Sigmoid colon (tissue), 7 donors: ENCODE data around the gene PLEKHA6. TPM values are rescaled to one million over a fixed set of nuclear protein-coding genes. Genes with fewer than 3 reads are reported as not detected.
A peak's percentile ranks its signal among the peaks of the same experiment; 100 is the strongest.
"Not testable (repeated sequence)": the region's sequence is repeated elsewhere in the genome, so short reads cannot be mapped to it uniquely, and the experiment has no call there.

ENCODE experiments used
- DNase-seq: peaks from one replicate; pipeline ENCODE4 v3.0.0-alpha.2; 2019
- H3K27ac ChIP-seq, 4 donors: fragments of 200-600 bp; sonication (generic); one replicate each; pipeline ENCODE4 v1.5.1; 2016 to 2019; ENCODE audit warnings: mild to moderate bottlenecking in 1 of 4
- H3K27me3 ChIP-seq, 3 donors: fragments of 200-600 bp; sonication (generic); one replicate each; pipeline ENCODE4 v1.5.1; 2019; ENCODE audit warnings: mild to moderate bottlenecking in 1 of 3
- H3K36me3 ChIP-seq, 4 donors: fragments of 200-600 bp; sonication (generic); one replicate each; pipeline ENCODE4 v1.5.1; 2016 to 2019
- H3K4me1 ChIP-seq, 4 donors: fragments of 200-600 bp; sonication (generic); one replicate each; pipeline ENCODE4 v1.5.1; 2017 to 2019
- H3K4me3 ChIP-seq, 4 donors: fragments of 200-600 bp; sonication (generic); one replicate each; pipeline ENCODE4 v1.5.1; 2017 to 2019; ENCODE audit warnings: mild to moderate bottlenecking in 2 of 4, moderate library complexity in 1 of 4
- H3K9me3 ChIP-seq, 4 donors: fragments of 200-600 bp in 3 of 4; sonication (generic) in 3 of 4; one replicate each; pipeline versions ENCODE4 v1.5.1 to v1.6.1; 2013 to 2019
- CTCF ChIP-seq, 4 experiments: fragments of 450-650 bp in 3 of 4; fragments of 200-600 bp in 1 of 4; IDR thresholded peaks; one replicate each; pipeline ENCODE4 v1.5.1; 2016 to 2019; ENCODE audit warnings: antibody characterized with exemption in 4 of 4, mild to moderate bottlenecking in 3 of 4, moderate library complexity in 2 of 4
- EP300 ChIP-seq, 4 donors: sonication (generic); formaldehyde crosslinking; IDR thresholded peaks; one replicate each; pipeline ENCODE4 v1.6.1; 2017; ENCODE audit warnings: antibody characterized with exemption in 4 of 4
- POLR2A ChIP-seq, 2 donors: fragments of 450-650 bp; IDR thresholded peaks; one replicate each; pipeline ENCODE4 v1.6.1; 2016; ENCODE audit warnings: antibody characterized with exemption in 2 of 2, mild to moderate bottlenecking in 2 of 2, moderate library complexity in 2 of 2
- POLR2AphosphoS5 ChIP-seq, 4 donors: sonication (generic); formaldehyde crosslinking; IDR thresholded peaks; one replicate each; pipeline ENCODE4 v1.6.1; 2017; ENCODE audit warnings: antibody characterized with exemption in 4 of 4
- WGBS, 2 donors: extraction: QIAGEN DNeasy Blood & Tissue Kit; methylation state at CpG; one replicate each; pipeline ENCODE4 v1.1.7; 2013; 5-methylcytosine and 5-hydroxymethylcytosine counted together
- intact Hi-C: fragments of 100-400 bp; cut with DNase I; formaldehyde crosslinking; loops from one replicate; pipeline ENCODE4 v1.15.1; 2023
- polyA plus RNA-seq, 3 donors: library from polyadenylated mRNA; stranded (reverse); fragments of 200-250 nt; gene quantifications; one replicate each; pipeline ENCODE4 v1.2.3, GENCODE V29; 2013
- total RNA-seq, 4 donors: library from RNA; depleted of rRNA; stranded (reverse); fragments of >200 nt; gene quantifications; one replicate each; pipeline ENCODE4 v1.1.0, GENCODE V29; 2016
- donor health status: healthy with polysubstance abuse.
- donor health status: Bipolar disorder and iron deficiency.
- donor health status: healthy.

The PLEKHA6 gene
- total and polyA plus RNA-seq, 7 donors: 5.6 to 58.7 (median 15.0) TPM

- intact Hi-C loops: no loop called here
- Histone ChIP-seq H3K27me3 (no peaks in the 10 kb centered on the region), H3K9me3 (no peaks in the 10 kb centered on the region), H3K4me1 (peaks cover 0 to 24% (median 16%) of the 10 kb centered on the region in 4 donors), H3K27ac (no peak overlapping the region), H3K36me3 (no peaks in the 10 kb centered on the region), H3K4me3 (no peak overlapping the region)
- whole genome bisulfite sequencing, 2 donors: 84 to 91% methylated on average over 7 of the region's 7 CpGs
- TF ChIP-seq EP300 (IDR thresholded peaks at IDR 0.05): no peak
- TF ChIP-seq POLR2AphosphoS5 (IDR thresholded peaks at IDR 0.05): no peak
- TF ChIP-seq POLR2A (IDR thresholded peaks at IDR 0.05): no peak
- TF ChIP-seq CTCF (IDR thresholded peaks at IDR 0.05): no peak
- DNase-seq: no peak
These were observed 25.3 kb downstream of the PLEKHA6 start for GRCh38 chr1:204334455-204334854.

GRCh38 chr1:204333427-204333826 lies 26.3 kb downstream of the PLEKHA6 start:
- WGBS, 2 donors: 51 to 77% methylated on average over 2 of the region's 2 CpGs
- intact Hi-C loops: no loop called here

GRCh38 chr1:204331847-204332487 lies 27.8 kb downstream of the PLEKHA6 start:
- Histone ChIP-seq H3K9me3 (no peaks in the 10 kb centered on the region), H3K27me3 (no peaks in the 10 kb centered on the region), H3K4me1 (peaks cover 0 to 6% (median 0%) of the 10 kb centered on the region in 4 donors), H3K36me3 (no peaks in the 10 kb centered on the region), H3K27ac (peak overlapping the region in 1 of 4 donors; percentile 0), H3K4me3 (no peak overlapping the region)
- no peak for DNase-seq
- intact Hi-C loops: no loop called here
- TF ChIP-seq POLR2A (IDR thresholded peaks at IDR 0.05) (peak in 1 of 2 donors; percentile 45), CTCF (IDR thresholded peaks at IDR 0.05) (no peak), POLR2AphosphoS5 (IDR thresholded peaks at IDR 0.05) (peak in 1 of 4 donors; percentile 29), EP300 (IDR thresholded peaks at IDR 0.05) (no peak)
- WGBS, 2 donors: 18 to 71% methylated on average over 13 of the region's 13 CpGs

More at GRCh38 chr1:204333427-204333826, 26.3 kb downstream of the PLEKHA6 start:
- H3K4me3 ChIP-seq: no peak overlapping the region
- H3K36me3 ChIP-seq: no peaks in the 10 kb centered on the region
- H3K9me3 ChIP-seq: no peaks in the 10 kb centered on the region
- TF ChIP-seq POLR2AphosphoS5 (IDR thresholded peaks at IDR 0.05): no peak
- no peak for TF ChIP-seq CTCF (IDR thresholded peaks at IDR 0.05)
- TF ChIP-seq POLR2A (IDR thresholded peaks at IDR 0.05): no peak
- no peak for TF ChIP-seq EP300 (IDR thresholded peaks at IDR 0.05)
- no peak for DNase-seq
- H3K27me3 ChIP-seq: no peaks in the 10 kb centered on the region
- H3K27ac ChIP-seq: peak overlapping the region in 1 of 4 donors; percentile 39
- H3K4me1 ChIP-seq: peaks cover 0 to 14% (median 6%) of the 10 kb centered on the region in 4 donors

- 12 to 71% methylated on average over 3 of the region's 3 CpGs for WGBS, 2 donors
- peaks cover 0 to 6% (median 0%) of the 10 kb centered on the region in 4 donors for H3K4me1 ChIP-seq
- H3K27ac ChIP-seq: no peak overlapping the region
- no peaks in the 10 kb centered on the region for H3K36me3 ChIP-seq
- TF ChIP-seq CTCF (IDR thresholded peaks at IDR 0.05) (no peak), POLR2A (IDR thresholded peaks at IDR 0.05) (peak in 1 of 2 donors; percentile 20)
- no peak overlapping the region for H3K4me3 ChIP-seq
- intact Hi-C loops: no loop called here
- H3K9me3 ChIP-seq: no peaks in the 10 kb centered on the region
- no peaks in the 10 kb centered on the region for H3K27me3 ChIP-seq
- DNase-seq: no peak
These were observed 28.5 kb downstream of the PLEKHA6 start for GRCh38 chr1:204331275-204331674.

GRCh38 chr1:204327870-204328269 lies 31.9 kb downstream of the PLEKHA6 start:
- H3K4me1 ChIP-seq, H3K4me3 ChIP-seq, intact Hi-C loops, DNase-seq, H3K27ac ChIP-seq, H3K36me3 ChIP-seq, H3K9me3 ChIP-seq, H3K27me3 ChIP-seq: not testable (repeated sequence)
- WGBS, 2 donors: 93% methylated on average over 3 of the region's 3 CpGs
